Measurements from ENCODE around the gene GRID1.

DNA sequence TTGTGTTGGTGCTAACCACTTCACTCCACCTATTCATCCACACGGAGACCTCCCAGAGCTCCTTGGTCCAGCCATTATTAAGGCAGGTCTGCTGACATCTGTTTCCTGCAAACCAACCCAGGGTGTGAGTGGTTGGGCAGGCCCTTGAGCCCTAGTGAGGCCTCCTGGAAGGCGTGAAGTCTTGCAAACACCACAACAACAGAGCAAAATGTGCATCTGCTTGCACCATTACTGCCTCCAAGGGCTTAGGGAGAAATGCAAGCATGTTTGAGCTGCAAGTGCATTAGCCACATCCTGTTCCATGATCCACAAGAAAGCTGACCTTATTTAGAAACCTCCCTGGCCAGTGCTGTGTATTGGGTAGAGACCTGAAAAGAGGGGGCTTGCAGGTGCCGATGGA lies 325.5 kb downstream of the GRID1 start:
- TF ChIP-seq, protein P1, sequence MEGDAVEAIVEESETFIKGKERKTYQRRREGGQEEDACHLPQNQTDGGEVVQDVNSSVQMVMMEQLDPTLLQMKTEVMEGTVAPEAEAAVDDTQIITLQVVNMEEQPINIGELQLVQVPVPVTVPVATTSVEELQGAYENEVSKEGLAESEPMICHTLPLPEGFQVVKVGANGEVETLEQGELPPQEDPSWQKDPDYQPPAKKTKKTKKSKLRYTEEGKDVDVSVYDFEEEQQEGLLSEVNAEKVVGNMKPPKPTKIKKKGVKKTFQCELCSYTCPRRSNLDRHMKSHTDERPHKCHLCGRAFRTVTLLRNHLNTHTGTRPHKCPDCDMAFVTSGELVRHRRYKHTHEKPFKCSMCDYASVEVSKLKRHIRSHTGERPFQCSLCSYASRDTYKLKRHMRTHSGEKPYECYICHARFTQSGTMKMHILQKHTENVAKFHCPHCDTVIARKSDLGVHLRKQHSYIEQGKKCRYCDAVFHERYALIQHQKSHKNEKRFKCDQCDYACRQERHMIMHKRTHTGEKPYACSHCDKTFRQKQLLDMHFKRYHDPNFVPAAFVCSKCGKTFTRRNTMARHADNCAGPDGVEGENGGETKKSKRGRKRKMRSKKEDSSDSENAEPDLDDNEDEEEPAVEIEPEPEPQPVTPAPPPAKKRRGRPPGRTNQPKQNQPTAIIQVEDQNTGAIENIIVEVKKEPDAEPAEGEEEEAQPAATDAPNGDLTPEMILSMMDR (IDR thresholded peaks at IDR 0.05): no peak
- no peak for TF ChIP-seq POLR2AphosphoS5 (IDR thresholded peaks at IDR 0.05)
